Stimulated activated CD4-positive, alpha-beta T cell treated with anti-CD3 and anti-CD28 coated beads, Interleukin-1b, Interleukin-23, amount 100 ng/mL, for 4 hours (primary cell): ENCODE measurements around the gene MYADML2.
"Not testable (repeated sequence)": the region's sequence is repeated elsewhere in the genome, so short reads cannot be mapped to it uniquely, and the experiment has no call there.

ENCODE experiments used
- DNase-seq, 2 donors: peaks; one replicate each; pipeline ENCODE4 v3.0.0-alpha.2; 2020; ENCODE audit warnings: low read depth in 2 of 2

The MYADML2 gene

GRCh38 chr17:81926451-81927151 is 20.4 kb downstream of the MYADML2 start:
- peak; percentile 41 to 67 for DNase-seq

DNA sequence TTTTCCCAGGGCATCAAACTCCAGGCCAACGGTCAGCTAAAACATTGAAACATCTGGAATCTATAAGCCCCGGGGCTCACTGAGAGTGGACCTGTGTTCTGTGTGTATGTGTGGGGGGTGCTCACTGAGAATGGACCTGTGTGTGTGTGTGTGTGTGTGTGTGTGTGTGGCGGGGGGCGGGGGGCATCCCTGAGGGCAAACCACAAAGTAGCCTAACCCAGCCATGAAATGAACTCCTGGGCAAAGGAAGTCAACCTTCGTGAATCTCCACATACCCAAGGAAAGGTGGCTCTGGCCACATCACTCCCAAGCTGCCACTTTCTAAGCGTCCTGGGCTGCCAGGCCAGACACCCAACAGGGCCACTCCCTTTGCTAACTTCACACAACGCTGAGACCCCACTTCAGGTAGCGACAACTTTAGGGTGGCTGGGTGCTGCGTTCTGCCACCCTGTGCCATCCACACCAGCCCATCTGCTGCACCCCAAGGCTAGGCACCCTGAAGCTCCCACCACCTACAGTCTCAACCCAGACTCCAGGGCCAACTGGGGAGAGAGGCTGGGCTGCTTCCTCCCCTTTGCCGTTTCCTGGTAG is 21.1 kb downstream of the MYADML2 start:
- DNase-seq = no peak

DNA sequence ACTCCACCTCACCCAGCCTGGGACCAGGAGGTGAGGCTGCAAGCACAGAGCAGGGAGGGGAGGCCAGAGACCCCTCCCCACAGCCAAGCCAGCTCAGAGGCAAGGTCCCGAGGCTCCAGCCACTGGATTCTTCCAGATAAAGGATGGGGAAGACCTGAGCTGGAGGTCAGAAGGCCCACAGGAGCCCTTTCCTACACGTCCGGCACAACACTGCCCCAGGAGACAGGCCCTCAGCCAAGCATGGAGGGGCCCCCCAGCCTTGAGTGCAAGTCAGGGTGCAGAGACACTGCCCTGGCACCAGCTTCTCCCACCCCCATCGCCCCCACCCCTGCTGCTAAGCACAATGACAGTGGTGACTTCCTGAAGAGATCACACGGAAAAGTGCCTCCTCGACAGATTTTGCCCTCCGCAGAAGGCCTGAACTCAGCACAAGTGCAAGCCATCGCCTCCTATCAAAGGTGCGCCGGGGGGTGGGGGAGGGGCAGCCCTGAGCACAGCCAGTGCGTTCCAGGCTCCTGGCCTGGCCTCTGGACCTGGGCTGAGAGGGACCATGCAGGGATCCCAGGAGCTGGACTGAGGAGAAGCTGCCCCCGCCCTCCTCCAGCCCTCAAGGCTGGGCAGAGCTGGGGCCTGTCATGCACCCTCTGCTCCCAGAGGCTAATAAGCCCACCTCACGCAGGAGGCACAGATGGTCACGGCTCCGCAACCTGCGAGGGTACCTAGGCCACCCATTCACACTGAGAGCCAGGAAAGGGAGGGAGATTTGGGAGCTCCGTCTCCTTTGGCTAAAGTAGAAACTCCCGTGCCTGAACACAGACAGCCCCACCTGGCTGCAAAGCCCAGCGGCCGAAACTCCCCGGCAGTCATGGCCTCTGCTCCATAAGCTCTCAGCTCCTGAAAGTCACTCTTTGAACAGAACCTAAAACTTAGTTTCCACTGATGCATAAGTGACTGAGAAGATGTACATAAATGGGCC is 22.2 kb downstream of the MYADML2 start:
- no peak for DNase-seq

DNA sequence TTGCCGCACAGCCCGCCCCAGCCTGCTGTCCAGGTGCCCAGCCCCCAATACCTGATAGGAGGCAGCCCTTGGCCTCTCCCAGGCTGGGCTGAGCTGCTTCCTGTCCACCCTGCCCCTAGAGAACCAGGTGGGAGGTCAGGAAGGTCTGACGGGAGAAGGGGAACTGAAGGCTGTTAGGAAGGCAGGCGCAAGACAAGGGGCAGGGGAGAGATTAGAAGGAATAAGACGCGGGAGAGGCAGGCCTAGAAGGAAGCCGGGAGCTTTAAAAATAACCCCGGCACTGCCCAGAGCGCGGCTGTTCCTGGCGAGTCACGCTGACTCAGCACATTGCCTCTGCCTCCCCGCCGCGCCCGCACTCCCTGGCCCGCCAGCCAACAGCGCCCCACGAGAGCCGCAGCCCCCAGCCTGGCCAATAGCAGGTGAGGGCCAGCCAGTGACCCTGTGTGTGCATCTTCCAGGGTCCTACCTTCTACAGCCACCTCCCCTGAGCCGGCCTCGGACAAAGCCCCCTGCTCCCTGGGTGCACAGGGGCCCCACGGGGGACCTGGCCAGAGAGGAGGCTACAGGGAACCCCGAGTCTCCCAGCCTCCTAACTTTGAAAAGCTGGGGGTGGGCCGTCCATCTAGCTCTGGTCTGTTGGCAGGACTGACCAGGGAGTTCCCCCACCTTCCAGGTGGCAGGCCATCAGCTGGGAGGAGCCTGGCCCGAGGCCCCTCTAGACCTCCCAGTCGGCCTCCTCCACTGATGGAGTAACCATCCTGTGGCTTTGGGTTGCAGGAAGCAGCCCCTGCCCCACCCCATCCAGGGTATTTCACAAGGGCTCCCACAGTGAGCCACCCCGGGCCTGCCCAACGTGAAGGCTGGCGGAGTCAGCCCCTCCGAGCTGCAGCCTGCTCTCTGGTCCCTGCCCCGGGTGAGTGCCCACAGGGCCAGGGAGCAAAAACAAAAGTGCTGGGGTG is 23.5 kb downstream of the MYADML2 start:
- DNase-seq = no peak

- no peak for DNase-seq
Measured at GRCh38 chr17:81922566-81923301, 24.3 kb downstream of the MYADML2 start.

DNA sequence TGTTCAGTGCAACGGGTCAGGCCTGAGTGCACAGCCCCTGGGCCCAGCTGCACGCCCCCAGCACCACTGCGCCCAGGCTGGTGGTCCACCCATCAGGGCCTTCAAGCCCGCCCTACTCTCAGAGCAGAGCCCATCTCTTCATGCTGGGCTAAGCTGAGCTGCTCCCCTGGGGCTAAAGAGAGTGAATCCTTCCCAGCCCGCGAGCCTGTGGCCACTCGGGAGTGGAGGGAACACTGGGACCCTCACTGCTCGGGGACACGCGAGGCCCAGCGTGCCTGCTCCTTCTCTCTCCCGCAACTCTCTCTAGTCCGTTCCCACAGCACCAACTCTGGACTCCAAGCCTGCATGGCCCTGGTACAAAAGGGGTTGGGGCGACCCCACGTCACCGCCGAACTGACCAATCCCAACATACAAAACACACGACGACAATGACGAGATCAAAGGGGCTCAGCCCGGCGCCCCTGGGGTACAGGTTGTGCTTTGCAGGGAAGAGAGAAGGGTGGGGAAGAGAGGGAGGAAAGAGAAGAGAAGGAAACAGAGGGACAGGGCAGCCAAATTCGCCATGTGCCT is 25.0 kb downstream of the MYADML2 start:
- DNase-seq = no peak

- DNase-seq = no peak
Measured at GRCh38 chr17:81921537-81921862, 25.5 kb downstream of the MYADML2 start.

- no peak for DNase-seq
Measured at GRCh38 chr17:81920612-81921536, 26.2 kb downstream of the MYADML2 start.

DNA sequence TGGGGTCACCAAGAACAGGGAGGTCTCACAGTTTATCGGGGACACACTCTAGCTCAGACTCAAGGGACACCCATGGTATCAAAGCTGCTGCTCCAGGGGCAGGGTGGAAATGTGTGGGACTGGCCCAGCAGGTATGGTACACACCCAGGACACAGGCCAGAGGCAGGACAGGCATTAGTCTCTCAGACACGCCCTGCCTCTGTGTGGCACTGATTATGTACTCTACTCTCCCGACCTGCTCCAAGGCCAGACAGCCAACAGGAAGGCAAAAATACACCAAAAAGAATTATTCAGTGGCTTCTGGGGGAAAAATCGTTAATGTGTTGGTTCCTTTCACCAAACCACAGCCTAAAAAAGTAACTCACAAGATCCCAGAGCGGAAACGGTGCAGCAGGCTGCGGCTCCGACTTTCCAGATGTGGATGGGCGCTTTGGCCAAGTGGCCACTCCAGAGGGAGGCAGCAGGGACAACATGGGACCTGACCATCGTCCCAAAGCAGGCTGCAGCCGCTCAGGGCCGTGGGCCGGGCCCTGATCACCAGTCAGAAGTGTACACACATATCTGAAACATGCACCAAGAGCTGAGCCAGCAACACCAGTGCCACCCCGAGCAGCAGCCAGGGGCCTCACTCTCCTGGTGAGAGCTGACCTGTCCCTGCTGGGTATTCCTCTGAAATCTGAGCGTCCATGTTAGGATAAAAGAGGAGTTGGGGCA is 28.0 kb downstream of the MYADML2 start:
- DNase-seq = no peak

DNA sequence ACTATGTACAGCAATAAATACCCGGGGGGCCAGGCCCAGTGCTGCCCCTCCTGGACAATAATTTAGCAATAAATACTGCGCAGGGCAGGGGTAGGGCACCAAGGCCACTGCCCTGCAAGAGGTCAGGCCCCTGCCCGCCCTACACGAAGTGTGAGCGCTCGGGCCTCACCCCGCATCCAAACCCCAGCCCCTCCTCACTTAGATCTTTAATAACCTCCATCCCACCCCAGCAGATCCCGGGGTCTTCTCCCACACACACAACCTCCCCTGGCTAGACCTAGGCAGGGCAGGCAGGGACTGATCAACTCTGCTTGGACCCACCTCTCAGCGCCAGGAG is 28.7 kb downstream of the MYADML2 start:
- not testable (repeated sequence) for DNase-seq

- peak; percentile 75 to 77 for DNase-seq
Measured at GRCh38 chr17:81917565-81918332, 29.3 kb downstream of the MYADML2 start, which contains the start of gene SIRT7. Gene SIRT7 (minus strand): TSS chr17:81918176. CDS start chr17:81918131, 45 bp downstream.

DNA sequence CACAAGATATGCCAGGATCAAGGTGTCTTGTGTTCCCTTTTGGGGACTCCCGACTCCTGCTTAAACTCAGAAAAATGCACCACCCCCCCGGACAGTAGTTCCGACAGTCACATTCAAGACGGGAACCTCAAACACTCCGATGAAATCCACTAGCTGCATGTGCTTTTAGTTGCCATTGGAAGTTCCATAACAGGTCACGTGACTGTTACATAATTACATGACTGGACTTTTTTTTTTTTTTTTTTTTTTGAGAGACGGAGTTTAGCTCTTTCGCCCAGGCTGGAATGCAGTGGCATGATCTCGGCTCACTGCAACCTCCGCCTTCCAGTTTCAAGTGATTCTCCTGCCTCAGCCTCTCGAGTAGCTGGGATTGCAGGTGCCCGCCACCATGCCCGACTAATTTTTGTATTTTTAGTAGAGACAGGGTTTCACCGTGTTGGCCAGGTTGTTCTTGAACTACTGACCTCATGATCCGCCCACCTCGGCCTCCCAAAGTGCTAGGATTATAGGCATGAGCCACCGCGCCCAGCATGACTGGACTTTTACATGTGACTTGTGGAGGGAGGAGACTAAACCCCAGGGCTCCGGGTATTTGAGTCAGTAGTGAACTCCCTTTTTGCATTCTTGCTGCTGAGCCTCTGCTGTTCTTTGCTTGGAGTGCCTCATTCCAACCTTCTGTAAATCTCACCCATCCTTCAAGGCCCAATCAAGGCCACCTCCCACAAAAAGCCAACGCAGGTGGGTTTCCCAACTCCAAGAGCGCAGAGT is 30.6 kb downstream of the MYADML2 start:
- DNase-seq = no peak

- DNase-seq = no peak
Measured at GRCh38 chr17:81915331-81915730, 31.7 kb downstream of the MYADML2 start.

DNA sequence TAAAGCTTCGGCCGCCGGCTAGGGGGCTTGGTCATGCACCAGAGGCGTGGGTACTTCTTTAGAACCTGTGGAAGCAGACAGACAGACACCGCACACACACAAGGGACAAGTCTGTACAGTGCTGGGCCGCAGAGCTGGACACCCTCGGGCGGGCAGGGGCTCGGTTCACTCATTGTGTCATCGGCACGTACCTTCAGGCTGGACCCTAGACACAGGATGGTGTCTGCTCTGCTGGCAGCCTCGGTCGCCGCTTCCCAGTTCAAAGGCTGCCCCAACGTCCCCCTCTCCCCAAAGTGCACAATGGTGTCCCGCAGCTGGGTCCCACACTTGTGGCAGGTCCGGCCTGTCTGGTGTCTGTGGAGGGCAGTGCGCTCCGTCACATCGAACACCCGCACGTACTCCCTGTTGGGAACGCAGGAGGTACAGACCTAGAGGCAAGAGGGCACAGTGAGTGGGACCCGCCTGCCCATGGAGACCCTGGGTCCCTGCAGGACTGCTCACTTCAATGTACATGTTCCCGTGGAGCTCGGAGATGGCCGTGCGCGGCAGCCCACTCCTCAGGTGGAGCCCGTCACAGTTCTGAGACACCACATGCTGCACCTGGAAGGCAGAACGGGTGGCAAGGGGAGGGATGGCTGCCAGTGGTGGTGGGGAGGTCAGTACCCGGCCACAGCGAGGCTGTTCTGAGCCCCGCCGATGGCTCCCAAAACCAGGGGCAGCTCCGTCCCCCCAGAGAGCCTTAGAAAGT is 32.8 kb downstream of the MYADML2 start:
- DNase-seq = no peak

DNA sequence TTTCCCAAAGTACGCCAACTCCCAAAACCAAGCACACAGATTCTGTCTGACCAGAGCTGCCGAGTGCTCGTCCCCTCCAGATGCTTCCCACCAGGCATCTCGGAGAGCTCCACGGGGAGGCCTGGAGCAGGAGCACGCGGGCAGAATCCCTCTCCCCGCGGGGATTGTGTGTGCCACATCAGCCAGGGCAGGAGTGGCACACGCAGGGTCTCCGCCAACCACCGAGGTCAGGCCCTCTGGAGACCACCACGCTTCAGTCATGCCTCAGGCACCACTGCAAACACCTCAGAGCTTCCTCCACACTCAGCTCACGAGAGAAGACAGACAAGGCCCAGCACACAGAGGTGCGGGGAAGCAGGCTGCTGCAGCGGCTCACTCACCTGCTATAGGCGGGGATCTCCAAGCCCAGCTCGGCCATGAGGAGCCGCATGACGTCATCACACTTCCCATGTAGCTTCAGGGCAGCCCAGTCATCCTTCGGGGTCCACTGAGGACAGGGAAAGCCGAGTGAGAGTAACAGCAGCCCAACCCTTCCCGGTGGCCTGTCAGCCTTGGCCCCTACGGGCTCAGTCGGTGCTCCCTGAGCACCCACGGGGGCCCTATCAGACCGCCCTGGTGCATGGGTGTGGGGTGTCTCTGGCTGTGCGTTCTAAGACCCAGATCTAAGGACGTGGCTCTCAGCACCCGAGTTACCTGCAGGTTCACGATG is 33.5 kb downstream of the MYADML2 start:
- DNase-seq = no peak
